PFSK-1 (cell line): ENCODE data around the gene PLA2G4E.

Experiments used
- FOXP2 ChIP-seq: optimal IDR thresholded peaks from 2 replicates; pipeline ENCODE3; 2011; ENCODE audit warnings: borderline replicate concordance, control low read depth, inconsistent platforms; ENCODE audit not compliant: insufficient read depth; ENCODE audit errors: extremely low read length, extremely low read depth
- POLR2AphosphoS5 ChIP-seq: IDR thresholded peaks from 2 replicates; pipeline ENCODE4 v1.6.1; 2012; ENCODE audit warnings: low read depth, mild to moderate bottlenecking, control low read depth, low read length, moderate library complexity
- SIN3A ChIP-seq: IDR thresholded peaks from 2 replicates; pipeline ENCODE4 v1.6.1; 2012; ENCODE audit warnings: mild to moderate bottlenecking, low read length, moderate library complexity, borderline replicate concordance; ENCODE audit not compliant: insufficient read depth
- TAF1 ChIP-seq: IDR thresholded peaks from 2 replicates; pipeline ENCODE4 v1.6.1; 2012; ENCODE audit warnings: low read length, control low read depth, borderline replicate concordance; ENCODE audit not compliant: insufficient read depth
- TF ChIP-seq, protein P1 (sequence below), 2 experiments: IDR thresholded peaks; 2 replicates each; pipeline versions ENCODE4 v1.6.1 to v1.8.0; 2011 to 2012; ENCODE audit warnings: low read depth in 2 of 2, low read length in 2 of 2, control low read depth in 1 of 2, inconsistent platforms in 1 of 2, mild to moderate bottlenecking in 1 of 2, moderate library complexity in 1 of 2; ENCODE audit not compliant: insufficient read depth in 1 of 2

Gene PLA2G4E

DNA sequence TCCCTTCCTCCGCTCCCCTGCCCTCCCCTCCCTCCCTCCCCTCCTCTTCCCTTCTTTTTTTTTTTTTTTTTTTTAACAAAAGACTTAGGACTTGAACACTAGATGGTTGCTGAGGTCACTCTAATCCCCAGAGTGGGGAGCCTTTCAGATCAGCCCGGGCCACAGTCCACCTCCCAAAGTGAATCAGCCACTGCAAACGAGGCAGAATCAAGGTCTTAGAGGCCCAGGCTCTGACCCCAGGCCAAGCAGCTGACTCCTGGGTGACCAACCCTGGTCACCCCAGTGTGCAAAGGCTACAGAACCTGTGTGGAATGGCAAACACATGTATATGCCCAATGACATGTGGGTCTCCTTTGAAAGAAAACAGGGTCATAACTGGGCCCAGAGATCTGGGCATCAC, 30.2 kb downstream of the PLA2G4E start:
- TF ChIP-seq FOXP2 (no peak), TAF1 (no peak), POLR2AphosphoS5 (no peak), SIN3A (no peak)
- TF ChIP-seq, protein P1, sequence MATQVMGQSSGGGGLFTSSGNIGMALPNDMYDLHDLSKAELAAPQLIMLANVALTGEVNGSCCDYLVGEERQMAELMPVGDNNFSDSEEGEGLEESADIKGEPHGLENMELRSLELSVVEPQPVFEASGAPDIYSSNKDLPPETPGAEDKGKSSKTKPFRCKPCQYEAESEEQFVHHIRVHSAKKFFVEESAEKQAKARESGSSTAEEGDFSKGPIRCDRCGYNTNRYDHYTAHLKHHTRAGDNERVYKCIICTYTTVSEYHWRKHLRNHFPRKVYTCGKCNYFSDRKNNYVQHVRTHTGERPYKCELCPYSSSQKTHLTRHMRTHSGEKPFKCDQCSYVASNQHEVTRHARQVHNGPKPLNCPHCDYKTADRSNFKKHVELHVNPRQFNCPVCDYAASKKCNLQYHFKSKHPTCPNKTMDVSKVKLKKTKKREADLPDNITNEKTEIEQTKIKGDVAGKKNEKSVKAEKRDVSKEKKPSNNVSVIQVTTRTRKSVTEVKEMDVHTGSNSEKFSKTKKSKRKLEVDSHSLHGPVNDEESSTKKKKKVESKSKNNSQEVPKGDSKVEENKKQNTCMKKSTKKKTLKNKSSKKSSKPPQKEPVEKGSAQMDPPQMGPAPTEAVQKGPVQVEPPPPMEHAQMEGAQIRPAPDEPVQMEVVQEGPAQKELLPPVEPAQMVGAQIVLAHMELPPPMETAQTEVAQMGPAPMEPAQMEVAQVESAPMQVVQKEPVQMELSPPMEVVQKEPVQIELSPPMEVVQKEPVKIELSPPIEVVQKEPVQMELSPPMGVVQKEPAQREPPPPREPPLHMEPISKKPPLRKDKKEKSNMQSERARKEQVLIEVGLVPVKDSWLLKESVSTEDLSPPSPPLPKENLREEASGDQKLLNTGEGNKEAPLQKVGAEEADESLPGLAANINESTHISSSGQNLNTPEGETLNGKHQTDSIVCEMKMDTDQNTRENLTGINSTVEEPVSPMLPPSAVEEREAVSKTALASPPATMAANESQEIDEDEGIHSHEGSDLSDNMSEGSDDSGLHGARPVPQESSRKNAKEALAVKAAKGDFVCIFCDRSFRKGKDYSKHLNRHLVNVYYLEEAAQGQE (IDR thresholded peaks at IDR 0.05; ENCODE audit: insufficient read depth in 1 of 2, low read depth in 2 of 2, low read length in 2 of 2): no peak

DNA sequence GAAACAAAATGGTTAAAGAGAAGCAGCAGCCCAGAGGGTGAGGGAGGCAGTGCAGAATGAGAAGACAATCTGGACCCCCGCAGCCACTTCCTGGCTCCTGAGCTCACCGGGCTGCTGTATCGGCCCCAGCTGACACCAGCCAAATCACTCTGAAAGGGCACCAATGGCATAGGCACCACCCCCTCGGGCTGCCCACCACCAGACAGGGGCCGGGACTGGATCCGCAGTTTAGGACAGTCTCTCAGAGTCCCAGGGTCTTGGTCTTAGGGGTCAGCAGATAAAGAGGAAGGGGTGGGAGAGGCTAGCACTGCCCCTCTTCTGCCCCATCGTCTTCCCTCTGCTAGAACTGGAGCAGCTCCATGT, 30.6 kb downstream of the PLA2G4E start:
- TF ChIP-seq TAF1 (no peak), SIN3A (no peak), POLR2AphosphoS5 (no peak), FOXP2 (no peak)
- TF ChIP-seq, protein P1 (IDR thresholded peaks at IDR 0.05; ENCODE audit: insufficient read depth in 1 of 2, low read depth in 2 of 2, low read length in 2 of 2): no peak

DNA sequence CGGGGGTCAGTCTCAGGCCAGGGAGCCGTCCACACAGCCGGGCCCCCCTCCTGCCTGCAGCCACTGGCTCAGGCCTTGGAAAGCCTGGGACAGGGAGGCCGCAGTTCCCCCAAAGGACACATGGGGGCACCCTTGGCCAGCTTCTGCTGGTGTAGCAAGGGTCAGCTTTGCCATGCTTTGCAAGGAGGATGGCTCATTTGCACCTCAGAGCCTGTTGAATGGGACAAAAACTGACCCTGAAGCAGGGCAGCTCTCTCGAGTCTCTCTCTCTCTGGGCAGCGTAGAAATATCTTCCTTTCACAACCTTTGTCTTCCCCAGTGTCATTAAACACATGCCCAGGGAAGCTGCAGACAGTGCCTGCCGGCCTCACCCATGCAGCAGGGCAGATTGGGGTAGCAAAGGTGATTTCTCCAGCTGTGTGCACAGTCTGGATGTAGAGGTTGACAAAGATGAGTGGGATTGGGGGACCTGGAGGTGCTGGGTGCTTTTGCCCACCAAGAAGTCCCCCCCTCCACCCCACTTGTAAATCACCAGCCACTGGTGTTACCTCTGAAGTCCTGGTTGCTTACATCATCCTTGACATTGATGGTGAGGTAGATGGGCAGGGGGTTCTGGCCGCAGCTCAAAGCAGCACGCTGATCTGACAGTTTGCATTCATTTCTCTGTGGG, 31.1 kb downstream of the PLA2G4E start:
- TF ChIP-seq, protein P1 (IDR thresholded peaks at IDR 0.05; ENCODE audit: insufficient read depth in 1 of 2, low read depth in 2 of 2, low read length in 2 of 2): no peak
- TF ChIP-seq SIN3A (no peak), POLR2AphosphoS5 (no peak), FOXP2 (peak; percentile 28), TAF1 (no peak)

DNA sequence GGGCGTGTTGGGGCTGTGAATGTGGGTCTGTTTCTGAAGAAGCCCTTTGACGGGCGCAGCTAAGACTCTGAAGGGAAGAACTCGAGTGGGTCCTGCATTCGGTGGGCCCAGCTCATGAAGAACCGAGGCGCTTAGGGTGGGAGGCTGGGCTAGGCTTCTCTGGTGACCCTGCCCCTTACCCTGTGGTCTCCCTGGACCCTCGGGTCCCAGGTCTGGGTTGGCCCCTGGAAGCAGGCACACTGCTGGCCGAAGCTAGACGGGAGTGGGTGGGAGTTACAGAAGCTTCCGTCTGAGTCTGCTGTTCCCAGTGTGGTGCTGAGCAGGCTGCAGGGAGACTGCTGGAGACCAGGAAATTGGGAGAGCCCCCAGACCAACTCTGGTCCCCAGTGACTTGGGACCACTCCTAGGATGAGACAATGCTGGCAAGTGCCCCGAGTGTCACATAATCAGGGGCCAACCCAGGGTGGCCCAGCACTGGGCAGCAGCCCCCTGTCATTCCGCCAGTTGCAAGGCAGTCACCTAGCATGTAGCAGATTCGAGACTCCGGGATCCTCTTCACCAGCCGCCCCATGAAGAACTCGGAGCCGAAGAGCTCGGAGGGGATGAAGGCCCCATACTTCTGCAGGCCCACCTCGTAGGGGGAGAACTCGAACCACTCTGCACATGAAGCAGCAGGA, 31.8 kb downstream of the PLA2G4E start:
- TF ChIP-seq SIN3A (no peak), FOXP2 (no peak), POLR2AphosphoS5 (no peak), TAF1 (no peak)
- TF ChIP-seq, protein P1 (IDR thresholded peaks at IDR 0.05; ENCODE audit: insufficient read depth in 1 of 2, low read depth in 2 of 2, low read length in 2 of 2): no peak
